Measurements from ENCODE around the gene MRPL12. TPM values are rescaled to one million over a fixed set of nuclear protein-coding genes. Genes with fewer than 3 reads are reported as not detected.

Gene MRPL12
- polyA plus RNA-seq, 4 donors, result 46.3 to 258 (median 170) TPM

DNA sequence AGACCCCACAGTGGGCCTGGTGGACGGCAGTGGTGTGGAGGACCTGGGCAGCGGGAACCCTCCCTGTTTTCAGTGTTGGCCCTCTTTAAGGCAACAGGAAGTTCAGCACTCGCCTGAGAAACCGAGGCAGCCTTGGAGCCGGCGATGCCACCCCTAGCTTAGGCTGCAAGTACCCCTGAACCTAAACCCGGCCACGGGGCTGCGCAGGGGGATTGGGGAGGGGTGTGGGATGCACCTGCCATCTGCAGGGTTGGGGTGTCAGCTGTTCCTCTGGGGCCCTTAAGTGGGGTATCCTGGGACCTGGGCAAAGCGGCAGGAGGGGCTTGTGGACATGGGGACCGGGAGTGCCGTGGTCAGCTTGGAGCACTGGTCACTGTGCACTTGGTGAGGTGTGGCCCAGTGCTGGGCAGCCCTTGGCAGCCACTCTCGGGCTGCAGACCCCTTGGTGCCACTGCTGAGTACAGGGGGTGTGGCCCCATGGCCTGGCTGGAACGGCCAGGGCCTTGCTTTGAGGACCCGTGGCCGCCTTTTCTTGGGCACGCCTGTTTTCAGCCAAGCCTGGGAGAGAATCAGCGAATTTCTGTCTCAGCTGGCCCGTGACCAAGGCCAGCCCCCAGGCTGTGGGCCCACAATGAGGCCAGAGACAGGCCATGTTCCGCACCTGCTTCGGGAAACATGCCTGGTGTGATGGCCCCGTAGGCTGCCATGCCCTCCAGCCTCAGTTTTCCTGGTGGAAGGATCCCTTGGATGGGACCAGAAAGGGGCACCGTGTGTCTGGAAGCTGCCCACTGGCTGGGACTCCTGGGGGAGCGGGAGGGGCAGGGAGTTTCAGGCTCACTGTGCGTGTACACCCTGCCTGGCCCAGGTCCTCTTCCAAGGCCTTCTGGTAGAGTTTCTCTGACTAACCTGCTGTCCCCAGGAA lies 4.8 kb downstream of the MRPL12 start:
- H3K27me3 ChIP-seq (ENCODE audit: control insufficient read depth in 3 of 3, insufficient read depth in 3 of 3, low read length in 3 of 3), result peaks cover 0 to 2% (median 0%) of the 10 kb centered on the region in 3 donors
- H3K36me3 ChIP-seq (ENCODE audit: control insufficient read depth in 3 of 3, insufficient read depth in 2 of 3, low read depth in 1 of 3, low read length in 3 of 3), result peaks cover 6 to 54% (median 12%) of the 10 kb centered on the region in 3 donors
- no peak overlapping the region for H3K27ac ChIP-seq (ENCODE audit: low read depth in 1 of 3, low read length in 2 of 3)
- peaks cover 4 to 24% (median 5%) of the 10 kb centered on the region in 3 donors for H3K4me1 ChIP-seq (ENCODE audit: control insufficient read depth in 3 of 3, insufficient read depth in 2 of 3, low read depth in 1 of 3, low read length in 2 of 3)
- WGBS, 3 donors, result 85 to 90% (median 87%) methylated on average over 21 to 25 of the region's 25 CpGs
- DNase-seq (no peak), FAIRE-seq (no peak)
- no peak overlapping the region for H3K4me3 ChIP-seq (ENCODE audit: low read depth in 1 of 3, low read length in 3 of 3)
- no peaks in the 10 kb centered on the region for H3K9me3 ChIP-seq (ENCODE audit: control insufficient read depth in 2 of 2, insufficient read depth in 1 of 2, low read depth in 1 of 2, low read length in 1 of 2)

DNA sequence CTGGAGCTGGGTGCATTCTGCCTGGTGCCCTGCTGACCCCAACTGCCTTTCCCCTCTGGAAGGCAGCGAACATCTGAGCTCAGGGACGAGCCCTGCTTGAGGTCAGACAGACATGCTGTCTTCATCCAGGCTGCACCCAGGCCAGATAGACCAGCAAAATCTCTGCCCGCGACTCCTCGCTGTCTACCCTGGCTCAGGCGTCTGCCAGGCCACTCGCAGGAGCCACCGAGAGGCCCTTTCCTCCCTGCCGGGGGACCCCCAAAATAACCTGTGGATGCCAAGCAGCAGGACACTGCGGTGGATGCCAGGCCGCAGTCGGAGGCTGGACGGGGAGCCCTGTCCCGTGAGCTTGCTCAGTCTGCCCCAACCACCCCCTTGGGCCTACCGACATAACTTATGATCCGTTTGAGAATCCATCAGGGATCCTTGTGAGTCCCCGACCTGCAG lies 5.6 kb downstream of the MRPL12 start:
- Histone ChIP-seq H3K36me3 (ENCODE audit: control insufficient read depth in 3 of 3, insufficient read depth in 2 of 3, low read depth in 1 of 3, low read length in 3 of 3) (peaks cover 6 to 54% (median 12%) of the 10 kb centered on the region in 3 donors), H3K27me3 (ENCODE audit: control insufficient read depth in 3 of 3, insufficient read depth in 3 of 3, low read length in 3 of 3) (peaks cover 0 to 2% (median 0%) of the 10 kb centered on the region in 3 donors), H3K4me1 (ENCODE audit: control insufficient read depth in 3 of 3, insufficient read depth in 2 of 3, low read depth in 1 of 3, low read length in 2 of 3) (peaks cover 4 to 28% (median 5%) of the 10 kb centered on the region in 3 donors), H3K4me3 (ENCODE audit: low read depth in 1 of 3, low read length in 3 of 3) (no peak overlapping the region), H3K27ac (ENCODE audit: low read depth in 1 of 3, low read length in 2 of 3) (no peak overlapping the region), H3K9me3 (ENCODE audit: control insufficient read depth in 2 of 2, insufficient read depth in 1 of 2, low read depth in 1 of 2, low read length in 1 of 2) (no peaks in the 10 kb centered on the region)
- no peak for FAIRE-seq
- no peak for DNase-seq
- 87 to 92% (median 88%) methylated on average over 17 of the region's 17 CpGs for whole genome bisulfite sequencing, 3 donors

DNA sequence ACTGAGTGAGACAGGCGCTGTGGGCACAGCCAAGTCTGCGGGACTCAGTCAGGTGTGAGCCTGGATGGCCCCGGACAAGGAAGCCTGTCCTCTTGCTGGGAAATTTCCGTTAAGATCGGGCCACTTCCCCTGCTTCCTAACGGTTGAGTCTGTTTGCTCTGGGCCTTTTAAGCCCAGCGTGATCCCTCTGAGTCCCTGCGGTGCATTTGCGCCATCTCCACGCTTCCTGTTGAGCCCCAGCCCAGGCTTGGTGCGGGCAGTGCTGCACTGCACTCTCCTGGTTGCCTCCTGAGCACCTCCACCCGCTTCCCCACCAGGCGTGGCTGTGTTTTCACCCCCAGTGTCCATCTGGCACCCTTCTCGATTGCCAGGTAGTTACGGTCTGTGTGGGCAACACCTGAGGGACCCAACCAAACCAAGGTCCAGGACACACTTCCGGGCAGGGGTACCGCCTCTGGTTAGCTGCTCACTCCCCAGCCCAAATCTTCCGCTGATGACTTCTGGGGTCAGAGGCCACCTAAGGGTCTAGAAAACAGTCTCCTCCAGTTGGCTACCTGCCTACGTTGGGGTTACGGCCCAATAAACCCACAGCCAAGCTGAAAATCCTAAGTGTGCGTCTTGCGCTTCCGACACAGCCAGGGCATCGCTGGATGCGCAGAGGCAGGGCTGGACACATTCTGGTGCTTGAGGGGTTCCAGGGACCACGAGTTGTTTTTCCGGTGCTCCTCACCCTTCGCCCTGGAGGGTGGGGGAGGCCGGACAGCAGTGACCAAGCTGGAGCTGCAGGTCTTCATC lies 7.5 kb downstream of the MRPL12 start:
- peak; percentile 46 to 55 for DNase-seq
- FAIRE-seq, result no peak
- 4 to 16% (median 8%) methylated on average over 29 of the region's 29 CpGs for WGBS, 3 donors
- Histone ChIP-seq H3K9me3 (ENCODE audit: control insufficient read depth in 2 of 2, insufficient read depth in 1 of 2, low read depth in 1 of 2, low read length in 1 of 2) (no peaks in the 10 kb centered on the region), H3K27me3 (ENCODE audit: control insufficient read depth in 3 of 3, insufficient read depth in 3 of 3, low read length in 3 of 3) (peaks cover 0 to 2% (median 0%) of the 10 kb centered on the region in 3 donors), H3K36me3 (ENCODE audit: control insufficient read depth in 3 of 3, insufficient read depth in 2 of 3, low read depth in 1 of 3, low read length in 3 of 3) (peaks cover 6 to 54% (median 12%) of the 10 kb centered on the region in 3 donors), H3K4me1 (ENCODE audit: control insufficient read depth in 3 of 3, insufficient read depth in 2 of 3, low read depth in 1 of 3, low read length in 2 of 3) (peaks cover 4 to 30% (median 5%) of the 10 kb centered on the region in 3 donors), H3K4me3 (ENCODE audit: low read depth in 1 of 3, low read length in 3 of 3) (peak overlapping the region; percentile 18 to 46 (median 26)), H3K27ac (ENCODE audit: low read depth in 1 of 3, low read length in 2 of 3) (peak overlapping the region; percentile 77 to 85 (median 84))

DNA sequence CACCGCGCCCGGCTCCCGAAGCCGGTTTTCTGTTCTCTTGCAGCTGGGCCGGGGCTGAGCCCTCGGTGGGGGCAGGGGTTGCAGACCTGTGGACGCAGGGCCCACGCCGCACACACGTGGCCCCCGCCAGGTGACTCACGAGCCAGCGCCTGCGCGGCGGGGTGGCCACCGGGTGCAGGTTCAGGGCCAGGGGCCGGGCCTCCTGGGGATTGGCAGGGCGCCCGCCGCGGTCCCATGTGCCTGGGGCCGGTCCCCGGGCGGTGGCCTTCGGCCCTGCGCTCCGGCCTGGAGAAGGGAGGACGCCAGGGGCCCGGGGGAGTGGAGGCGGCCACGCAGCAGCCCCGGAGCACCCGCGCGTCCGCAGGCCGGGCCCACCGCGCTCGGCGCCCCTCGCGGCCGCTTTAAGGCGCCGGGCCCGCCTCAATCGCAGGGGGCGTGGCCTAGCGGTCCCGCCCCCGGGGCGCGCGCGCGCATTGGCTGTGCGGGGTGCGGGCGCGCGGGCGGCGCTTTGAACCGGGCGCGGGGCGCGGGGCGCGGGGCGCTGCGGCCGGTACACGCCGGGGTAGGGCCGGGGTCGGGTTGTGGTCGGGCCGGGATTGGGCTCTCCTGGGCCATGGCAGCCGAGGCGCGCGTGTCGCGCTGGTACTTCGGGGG lies 8.8 kb downstream of the MRPL12 start, which contains the start of gene SLC25A10:
TSS of gene SLC25A10 (plus strand) at position 471 of the 654 bp plus-strand sequence. CDS start at position 614, 143 bp downstream.
- Histone ChIP-seq H3K27me3 (ENCODE audit: control insufficient read depth in 3 of 3, insufficient read depth in 3 of 3, low read length in 3 of 3) (peaks cover 0 to 2% (median 0%) of the 10 kb centered on the region in 3 donors), H3K27ac (ENCODE audit: low read depth in 1 of 3, low read length in 2 of 3) (peak within 1 kb of the TSS; percentile 77 to 86 (median 84)), H3K36me3 (ENCODE audit: control insufficient read depth in 3 of 3, insufficient read depth in 2 of 3, low read depth in 1 of 3, low read length in 3 of 3) (peaks cover 3 to 54% (median 5%) of the 10 kb centered on the region in 3 donors), H3K9me3 (ENCODE audit: control insufficient read depth in 2 of 2, insufficient read depth in 1 of 2, low read depth in 1 of 2, low read length in 1 of 2) (no peaks in the 10 kb centered on the region), H3K4me1 (ENCODE audit: control insufficient read depth in 3 of 3, insufficient read depth in 2 of 3, low read depth in 1 of 3, low read length in 2 of 3) (peaks cover 4 to 30% (median 5%) of the 10 kb centered on the region in 3 donors), H3K4me3 (ENCODE audit: low read depth in 1 of 3, low read length in 3 of 3) (peak within 1 kb of the TSS; percentile 70 to 90 (median 74))
- DNase-seq (peak; percentile 93 to 95), FAIRE-seq (no peak)
- 0 to 1% (median 1%) methylated on average over 23 to 89 of the region's 89 CpGs for WGBS, 3 donors

DNA sequence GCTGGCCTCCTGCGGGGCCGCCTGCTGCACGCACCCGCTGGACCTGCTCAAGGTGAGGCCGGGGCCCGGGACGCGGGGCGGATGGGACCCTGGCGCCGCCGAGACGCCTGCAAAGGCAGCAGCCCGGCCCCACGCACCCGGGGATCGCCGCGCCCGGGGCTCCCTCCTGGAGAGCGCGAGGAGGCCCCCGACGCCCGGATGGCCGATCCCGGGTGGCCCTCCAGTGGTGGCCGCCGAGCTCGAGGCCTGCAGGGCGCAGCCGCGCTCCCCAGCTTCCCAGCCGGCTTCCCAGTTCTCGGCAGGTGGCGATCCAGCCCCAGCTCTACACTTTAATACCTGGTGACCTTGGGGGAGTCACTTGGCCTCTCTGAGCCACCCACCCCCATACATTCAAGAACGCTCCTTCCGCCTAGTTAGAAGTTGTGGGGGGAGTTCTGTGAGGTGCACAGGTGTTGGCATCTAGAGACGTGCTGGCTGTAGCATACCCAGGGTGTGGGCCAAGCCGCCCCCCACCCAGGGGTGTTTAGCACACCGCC lies 9.4 kb downstream of the MRPL12 start:
- DNase-seq, result peak in 1 of 2 donors; percentile 55
- FAIRE-seq, result no peak
- Histone ChIP-seq H3K4me1 (ENCODE audit: control insufficient read depth in 3 of 3, insufficient read depth in 2 of 3, low read depth in 1 of 3, low read length in 2 of 3) (peaks cover 4 to 30% (median 5%) of the 10 kb centered on the region in 3 donors), H3K4me3 (ENCODE audit: low read depth in 1 of 3, low read length in 3 of 3) (peak overlapping the region; percentile 70 to 90 (median 74)), H3K27me3 (ENCODE audit: control insufficient read depth in 3 of 3, insufficient read depth in 3 of 3, low read length in 3 of 3) (peaks cover 0 to 2% (median 0%) of the 10 kb centered on the region in 3 donors), H3K27ac (ENCODE audit: low read depth in 1 of 3, low read length in 2 of 3) (peak overlapping the region; percentile 49 to 86 (median 68)), H3K36me3 (ENCODE audit: control insufficient read depth in 3 of 3, insufficient read depth in 2 of 3, low read depth in 1 of 3, low read length in 3 of 3) (peaks cover 0 to 54% (median 0%) of the 10 kb centered on the region in 3 donors), H3K9me3 (ENCODE audit: control insufficient read depth in 2 of 2, insufficient read depth in 1 of 2, low read depth in 1 of 2, low read length in 1 of 2) (no peaks in the 10 kb centered on the region)
- WGBS, 3 donors, result 0 to 2% (median 1%) methylated on average over 28 to 41 of the region's 41 CpGs

DNA sequence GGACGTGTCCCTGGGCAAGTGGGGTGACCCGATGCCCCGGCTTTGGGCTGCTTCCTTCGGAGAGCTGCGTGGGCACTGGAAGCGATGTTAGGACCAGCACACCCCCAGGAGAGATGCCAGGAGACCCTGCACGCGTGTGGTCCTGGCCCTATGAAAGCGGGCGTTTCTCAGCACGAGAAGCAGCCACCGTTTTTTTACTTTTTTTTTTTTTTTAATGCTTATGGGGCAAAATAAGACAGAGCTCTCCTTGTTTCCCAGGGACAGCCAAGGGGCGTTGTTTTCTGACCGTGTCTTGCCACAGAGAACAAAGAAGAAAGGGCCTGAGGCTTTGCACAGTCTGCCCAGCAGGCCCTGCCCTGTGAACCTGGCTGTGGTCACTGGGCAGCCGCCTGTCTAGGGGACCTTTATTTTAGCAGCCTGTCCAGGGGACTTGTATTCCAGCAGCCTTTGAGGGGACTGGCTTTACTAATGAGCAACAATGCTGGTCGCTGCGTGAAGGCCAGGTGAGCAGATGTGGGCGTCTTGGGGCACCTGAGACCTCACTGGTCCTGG lies 9.9 kb downstream of the MRPL12 start:
- WGBS, 3 donors, result 8 to 35% (median 20%) methylated on average over 15 to 18 of the region's 18 CpGs
- peaks cover 0 to 2% (median 0%) of the 10 kb centered on the region in 3 donors for H3K27me3 ChIP-seq (ENCODE audit: control insufficient read depth in 3 of 3, insufficient read depth in 3 of 3, low read length in 3 of 3)
- peak in 1 of 2 donors; percentile 52 for DNase-seq
- H3K9me3 ChIP-seq (ENCODE audit: control insufficient read depth in 2 of 2, insufficient read depth in 1 of 2, low read depth in 1 of 2, low read length in 1 of 2), result no peaks in the 10 kb centered on the region
- peak overlapping the region; percentile 70 to 90 (median 74) for H3K4me3 ChIP-seq (ENCODE audit: low read depth in 1 of 3, low read length in 3 of 3)
- H3K27ac ChIP-seq (ENCODE audit: low read depth in 1 of 3, low read length in 2 of 3), result peak overlapping the region; percentile 49 to 86 (median 68)
- H3K36me3 ChIP-seq (ENCODE audit: control insufficient read depth in 3 of 3, insufficient read depth in 2 of 3, low read depth in 1 of 3, low read length in 3 of 3), result peaks cover 0 to 54% (median 0%) of the 10 kb centered on the region in 3 donors
- peaks cover 4 to 30% (median 5%) of the 10 kb centered on the region in 3 donors for H3K4me1 ChIP-seq (ENCODE audit: control insufficient read depth in 3 of 3, insufficient read depth in 2 of 3, low read depth in 1 of 3, low read length in 2 of 3)
- no peak for FAIRE-seq

DNA sequence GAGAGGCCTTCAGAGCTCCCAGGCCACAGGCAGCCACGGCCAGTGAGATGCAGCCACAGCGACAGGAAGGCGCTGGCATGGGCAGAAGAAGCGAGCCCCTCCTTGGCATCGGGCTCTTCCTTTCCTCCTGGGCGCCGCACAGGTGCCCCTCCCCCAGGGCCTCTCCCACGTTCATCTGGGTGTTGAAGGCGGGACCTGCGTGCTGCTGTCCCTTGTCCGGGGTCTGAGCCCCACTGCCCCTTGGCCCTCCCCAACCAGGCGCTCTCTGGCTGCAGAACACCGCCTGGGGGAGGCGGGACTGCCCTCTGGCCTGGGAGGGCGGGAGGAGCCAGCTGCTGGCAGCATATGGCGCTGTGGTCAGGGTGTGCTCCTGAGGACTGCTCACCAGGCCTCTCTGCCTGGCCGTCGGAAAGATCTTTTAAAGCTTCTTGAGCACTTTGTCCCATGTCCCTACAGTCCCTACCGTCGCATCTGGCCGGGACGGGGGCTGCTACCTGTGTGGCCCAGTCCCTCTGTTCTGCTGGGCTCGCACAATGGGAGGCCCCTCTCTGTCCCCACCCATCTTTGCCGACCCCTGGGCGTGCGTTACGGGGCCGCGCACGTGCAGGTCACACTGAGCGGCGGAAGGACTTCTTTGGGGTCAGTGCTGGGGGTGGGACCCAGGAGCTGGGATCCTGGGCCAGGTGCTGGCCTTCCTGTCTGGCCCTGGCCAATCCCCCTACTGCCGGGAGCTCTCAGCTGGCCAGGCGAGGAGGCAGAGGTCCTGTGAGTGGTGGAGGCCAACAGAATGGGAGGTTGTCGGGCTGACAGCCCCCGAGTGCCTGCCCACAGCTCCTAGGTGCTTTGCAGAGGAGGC lies 10.6 kb downstream of the MRPL12 start:
- Histone ChIP-seq H3K27ac (ENCODE audit: low read depth in 1 of 3, low read length in 2 of 3) (peak overlapping the region; percentile 49 to 86 (median 68)), H3K36me3 (ENCODE audit: control insufficient read depth in 3 of 3, insufficient read depth in 2 of 3, low read depth in 1 of 3, low read length in 3 of 3) (peaks cover 0 to 52% (median 0%) of the 10 kb centered on the region in 3 donors), H3K27me3 (ENCODE audit: control insufficient read depth in 3 of 3, insufficient read depth in 3 of 3, low read length in 3 of 3) (peaks cover 0 to 2% (median 0%) of the 10 kb centered on the region in 3 donors), H3K4me1 (ENCODE audit: control insufficient read depth in 3 of 3, insufficient read depth in 2 of 3, low read depth in 1 of 3, low read length in 2 of 3) (peaks cover 4 to 30% (median 5%) of the 10 kb centered on the region in 3 donors), H3K4me3 (ENCODE audit: low read depth in 1 of 3, low read length in 3 of 3) (peak overlapping the region in 2 of 3 donors; percentile 74 to 90), H3K9me3 (ENCODE audit: control insufficient read depth in 2 of 2, insufficient read depth in 1 of 2, low read depth in 1 of 2, low read length in 1 of 2) (no peaks in the 10 kb centered on the region)
- 29 to 62% (median 51%) methylated on average over 34 to 36 of the region's 36 CpGs for WGBS, 3 donors
- FAIRE-seq (no peak), DNase-seq (peak; percentile 64 to 80)
